A549 (cell line): ENCODE measurements around the gene WSCD1.

Experiments
- CEBPB ChIP-seq, 2 experiments: fragments of >200 bp in 1 of 2; sonication (Bioruptor Twin) in 1 of 2; formaldehyde crosslinking in 1 of 2; IDR thresholded peaks; 2 replicates each; pipeline ENCODE4 v1.6.1; 2012 to 2016
- MYC ChIP-seq: IDR thresholded peaks from 2 replicates; pipeline ENCODE4 v1.6.1; 2012; ENCODE audit warnings: mild to moderate bottlenecking, inconsistent platforms, low read length, improper control_type of control experiment, borderline replicate concordance
- POLR2A ChIP-seq: IDR thresholded peaks from 2 replicates; pipeline ENCODE4 v1.6.1; 2012; ENCODE audit warnings: mild to moderate bottlenecking, low read length
- RARB ChIP-seq: fragments of 250-450 bp; sonication (Bioruptor Pico); IDR thresholded peaks from 2 replicates; pipeline ENCODE4 v1.8.0; 2021; ENCODE audit warnings: mild to moderate bottlenecking, moderate library complexity
- RCOR1 ChIP-seq: fragments of 150-350 bp; IDR thresholded peaks from 2 replicates; pipeline ENCODE4 v1.6.1; 2014; ENCODE audit warnings: antibody characterized with exemption, low read length, low read depth
- RFX5 ChIP-seq: fragments of 450-650 bp; IDR thresholded peaks from 2 replicates; pipeline ENCODE4 v1.7.1; 2014; ENCODE audit warnings: antibody characterized with exemption, mild to moderate bottlenecking, moderate library complexity
- ZC3H11A ChIP-seq: fragments of 450-650 bp; IDR thresholded peaks from 2 replicates; pipeline ENCODE4 v1.6.1; 2014; ENCODE audit warnings: antibody characterized with exemption, mild to moderate bottlenecking
- ZSCAN20 ChIP-seq: fragments of 250-450 bp; sonication (Bioruptor Pico); IDR thresholded peaks from 2 replicates; pipeline ENCODE4 v1.8.0; 2022; ENCODE audit warnings: mild to moderate bottlenecking, moderate library complexity
- TF ChIP-seq, protein P1 (sequence below): fragments of >200 bp; sonication (Bioruptor Twin); formaldehyde crosslinking; IDR thresholded peaks from 3 replicates; pipeline ENCODE4 v1.5.1; 2016
- TF ChIP-seq, protein P2 (sequence below): fragments of 450-650 bp; IDR thresholded peaks from 2 replicates; pipeline ENCODE4 v1.6.1; 2014; ENCODE audit warnings: antibody characterized with exemption
- TF ChIP-seq, protein P3 (sequence below): IDR thresholded peaks from 2 replicates; pipeline ENCODE4 v1.6.1; 2012

DNA sequence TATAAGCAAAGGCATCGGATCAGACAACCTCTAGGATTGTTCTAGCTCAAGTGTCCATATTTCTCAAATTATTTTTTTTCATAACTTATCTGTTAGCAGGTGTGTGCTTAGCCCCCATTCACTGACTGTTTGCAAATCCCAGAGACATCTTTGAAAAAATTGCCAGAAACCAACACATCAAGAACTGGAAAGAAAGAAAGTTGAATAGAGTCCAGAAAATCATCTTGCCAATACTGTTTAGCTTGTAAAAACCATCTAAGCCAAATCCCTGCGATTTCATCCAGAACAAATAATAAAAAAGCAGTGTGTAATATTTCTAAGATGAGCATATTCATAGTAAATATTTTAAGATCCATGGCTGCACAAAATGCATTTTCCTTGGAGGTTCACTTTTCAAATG is 64.5 kb downstream of the WSCD1 start:
- TF ChIP-seq RCOR1 (no peak), POLR2A (no peak), ZSCAN20 (no peak), CEBPB (IDR thresholded peaks at IDR 0.05) (no peak), ZC3H11A (no peak), RARB (CRISPR knock-in tag) (no peak), RFX5 (no peak), MYC (no peak)
- TF ChIP-seq, protein P1, sequence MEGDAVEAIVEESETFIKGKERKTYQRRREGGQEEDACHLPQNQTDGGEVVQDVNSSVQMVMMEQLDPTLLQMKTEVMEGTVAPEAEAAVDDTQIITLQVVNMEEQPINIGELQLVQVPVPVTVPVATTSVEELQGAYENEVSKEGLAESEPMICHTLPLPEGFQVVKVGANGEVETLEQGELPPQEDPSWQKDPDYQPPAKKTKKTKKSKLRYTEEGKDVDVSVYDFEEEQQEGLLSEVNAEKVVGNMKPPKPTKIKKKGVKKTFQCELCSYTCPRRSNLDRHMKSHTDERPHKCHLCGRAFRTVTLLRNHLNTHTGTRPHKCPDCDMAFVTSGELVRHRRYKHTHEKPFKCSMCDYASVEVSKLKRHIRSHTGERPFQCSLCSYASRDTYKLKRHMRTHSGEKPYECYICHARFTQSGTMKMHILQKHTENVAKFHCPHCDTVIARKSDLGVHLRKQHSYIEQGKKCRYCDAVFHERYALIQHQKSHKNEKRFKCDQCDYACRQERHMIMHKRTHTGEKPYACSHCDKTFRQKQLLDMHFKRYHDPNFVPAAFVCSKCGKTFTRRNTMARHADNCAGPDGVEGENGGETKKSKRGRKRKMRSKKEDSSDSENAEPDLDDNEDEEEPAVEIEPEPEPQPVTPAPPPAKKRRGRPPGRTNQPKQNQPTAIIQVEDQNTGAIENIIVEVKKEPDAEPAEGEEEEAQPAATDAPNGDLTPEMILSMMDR: no peak
- TF ChIP-seq, protein P2, sequence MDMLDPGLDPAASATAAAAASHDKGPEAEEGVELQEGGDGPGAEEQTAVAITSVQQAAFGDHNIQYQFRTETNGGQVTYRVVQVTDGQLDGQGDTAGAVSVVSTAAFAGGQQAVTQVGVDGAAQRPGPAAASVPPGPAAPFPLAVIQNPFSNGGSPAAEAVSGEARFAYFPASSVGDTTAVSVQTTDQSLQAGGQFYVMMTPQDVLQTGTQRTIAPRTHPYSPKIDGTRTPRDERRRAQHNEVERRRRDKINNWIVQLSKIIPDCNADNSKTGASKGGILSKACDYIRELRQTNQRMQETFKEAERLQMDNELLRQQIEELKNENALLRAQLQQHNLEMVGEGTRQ: no peak
- TF ChIP-seq, protein P3, sequence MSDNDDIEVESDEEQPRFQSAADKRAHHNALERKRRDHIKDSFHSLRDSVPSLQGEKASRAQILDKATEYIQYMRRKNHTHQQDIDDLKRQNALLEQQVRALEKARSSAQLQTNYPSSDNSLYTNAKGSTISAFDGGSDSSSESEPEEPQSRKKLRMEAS: no peak
